Islet precursor cell (in vitro differentiated cells): Measurements from ENCODE around the gene SLC24A4.

Experiments used
- DNase-seq: peaks from one replicate; pipeline ENCODE4 v3.0.0-alpha.2; 2018

Gene SLC24A4, protein sequence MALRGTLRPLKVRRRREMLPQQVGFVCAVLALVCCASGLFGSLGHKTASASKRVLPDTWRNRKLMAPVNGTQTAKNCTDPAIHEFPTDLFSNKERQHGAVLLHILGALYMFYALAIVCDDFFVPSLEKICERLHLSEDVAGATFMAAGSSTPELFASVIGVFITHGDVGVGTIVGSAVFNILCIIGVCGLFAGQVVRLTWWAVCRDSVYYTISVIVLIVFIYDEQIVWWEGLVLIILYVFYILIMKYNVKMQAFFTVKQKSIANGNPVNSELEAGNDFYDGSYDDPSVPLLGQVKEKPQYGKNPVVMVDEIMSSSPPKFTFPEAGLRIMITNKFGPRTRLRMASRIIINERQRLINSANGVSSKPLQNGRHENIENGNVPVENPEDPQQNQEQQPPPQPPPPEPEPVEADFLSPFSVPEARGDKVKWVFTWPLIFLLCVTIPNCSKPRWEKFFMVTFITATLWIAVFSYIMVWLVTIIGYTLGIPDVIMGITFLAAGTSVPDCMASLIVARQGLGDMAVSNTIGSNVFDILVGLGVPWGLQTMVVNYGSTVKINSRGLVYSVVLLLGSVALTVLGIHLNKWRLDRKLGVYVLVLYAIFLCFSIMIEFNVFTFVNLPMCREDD

DNA sequence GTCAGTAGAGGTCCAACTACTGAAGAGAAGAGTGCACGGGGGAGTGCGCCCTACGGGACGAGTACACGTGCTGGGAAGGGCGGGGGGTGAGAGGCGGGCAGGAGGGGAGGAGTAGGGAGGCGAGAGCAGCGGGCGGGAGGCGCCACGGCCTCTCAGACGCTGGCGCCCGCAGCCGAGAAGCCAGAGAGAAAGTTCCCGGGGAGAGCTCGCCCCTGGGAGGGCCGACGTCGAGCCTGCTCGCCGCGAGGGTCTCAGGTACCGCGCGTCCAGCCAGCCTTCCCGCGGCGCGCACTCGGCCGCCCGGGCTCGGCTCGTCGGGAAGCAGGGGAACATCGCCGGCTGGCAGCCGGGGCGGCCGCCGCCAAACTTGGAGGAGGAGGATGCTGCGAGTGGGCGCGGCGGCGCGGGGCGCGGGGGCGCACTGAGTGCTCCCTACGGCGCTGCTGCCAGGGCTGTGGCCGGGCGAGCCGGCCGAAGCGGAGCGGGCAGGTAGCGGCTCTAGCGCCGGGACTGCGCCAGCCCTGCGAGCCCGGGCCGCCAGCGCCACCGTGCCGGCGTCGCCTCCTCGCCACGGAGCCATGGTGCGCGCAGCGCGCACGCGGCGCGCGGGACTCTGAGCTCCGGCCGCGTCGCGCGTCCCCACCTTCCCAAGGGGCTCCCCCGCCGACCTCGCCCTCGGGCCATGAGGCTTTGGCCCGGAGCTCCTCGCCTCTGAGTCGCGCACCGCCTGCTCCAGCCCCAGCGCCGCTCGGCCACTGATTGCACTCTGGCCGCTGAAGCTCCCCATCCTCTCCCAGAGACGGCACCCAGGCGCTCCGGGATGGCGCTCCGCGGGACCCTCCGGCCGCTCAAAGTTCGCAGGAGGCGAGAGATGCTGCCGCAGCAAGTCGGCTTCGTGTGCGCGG, at the start of gene SLC24A4:
Gene SLC24A4, plus strand, starts transcription at position 155 of the 905 bp plus-strand sequence. Its CDS starts 666 bp downstream, at position 821.
- DNase-seq, result no peak

DNA sequence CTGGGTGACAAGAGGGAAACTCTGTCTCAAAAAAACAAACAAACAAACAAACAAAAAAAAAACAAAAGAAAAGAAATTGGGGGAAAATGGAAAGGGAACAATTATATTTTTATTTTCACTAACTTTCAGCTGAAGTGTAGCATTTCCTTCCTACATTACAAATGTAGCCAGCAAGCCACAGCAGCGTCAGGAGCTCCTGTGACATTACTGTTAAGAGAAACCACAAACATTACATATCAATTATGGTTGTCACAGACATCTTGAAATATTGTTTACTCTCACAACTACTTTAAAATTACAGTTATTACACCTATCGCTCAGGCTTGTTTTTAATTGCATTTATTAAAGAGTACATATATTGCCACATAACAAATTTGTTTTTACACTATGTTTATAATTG, 49.8 kb upstream of the SLC24A4 start:
- no peak for DNase-seq

DNA sequence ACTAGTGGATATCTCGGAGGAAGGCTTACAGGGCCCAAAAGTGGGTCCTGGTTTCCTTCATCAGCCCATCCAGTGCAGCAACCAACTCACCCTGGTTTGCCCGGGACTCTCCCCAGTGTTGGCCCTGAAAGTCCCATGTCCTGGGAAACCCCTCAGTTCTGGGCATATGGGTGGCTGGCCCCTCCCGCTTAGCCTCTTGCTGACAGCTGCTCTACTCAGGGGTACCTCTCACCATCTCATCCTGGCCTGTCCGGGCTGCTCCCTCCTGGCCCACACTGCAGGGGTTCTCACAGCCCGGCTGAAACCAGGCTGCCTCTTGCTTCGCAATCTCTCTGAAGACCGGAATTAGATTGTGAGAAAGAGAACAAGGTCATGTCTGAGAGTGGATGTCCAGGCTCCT, 48.9 kb upstream of the SLC24A4 start:
- no peak for DNase-seq

DNA sequence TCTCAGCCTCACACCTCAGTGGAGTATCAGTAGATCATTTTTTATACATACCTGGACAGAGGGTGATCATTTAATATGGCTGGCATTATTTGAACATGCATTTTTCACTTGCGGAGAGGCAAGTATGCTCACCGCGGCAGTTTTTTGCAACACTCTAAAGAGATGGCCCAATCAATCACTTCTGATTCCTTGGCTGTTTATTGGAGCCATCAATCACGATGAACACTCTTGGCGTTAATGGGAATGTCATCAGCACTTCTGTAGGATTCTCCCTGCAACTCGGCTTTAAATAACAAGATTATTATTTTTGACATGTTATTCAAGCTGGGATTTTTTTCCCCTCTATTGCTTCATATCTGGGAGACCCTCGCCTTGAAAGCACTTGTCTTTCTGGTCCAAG, 46.9 kb upstream of the SLC24A4 start:
- DNase-seq, result no peak

DNA sequence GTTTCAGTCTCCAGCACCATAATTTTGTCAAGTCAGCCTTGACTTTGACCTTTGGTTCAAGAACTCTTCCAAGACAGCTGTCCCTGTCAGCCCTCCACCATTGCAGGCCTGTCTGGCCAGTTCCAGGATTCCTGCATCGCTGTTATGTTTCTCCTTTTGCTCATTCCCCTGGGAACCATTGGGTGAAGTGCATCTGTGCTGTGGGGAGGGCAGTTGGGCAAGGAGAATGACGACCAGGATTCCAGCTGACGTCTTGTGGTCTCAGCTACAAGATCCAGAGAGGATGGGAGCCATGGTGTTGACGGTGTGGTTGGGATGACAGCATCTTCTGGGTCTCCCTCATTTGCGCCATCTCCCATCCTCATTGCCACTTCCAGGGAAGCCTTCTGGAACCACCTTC, 45.9 kb upstream of the SLC24A4 start:
- DNase-seq, result no peak

DNA sequence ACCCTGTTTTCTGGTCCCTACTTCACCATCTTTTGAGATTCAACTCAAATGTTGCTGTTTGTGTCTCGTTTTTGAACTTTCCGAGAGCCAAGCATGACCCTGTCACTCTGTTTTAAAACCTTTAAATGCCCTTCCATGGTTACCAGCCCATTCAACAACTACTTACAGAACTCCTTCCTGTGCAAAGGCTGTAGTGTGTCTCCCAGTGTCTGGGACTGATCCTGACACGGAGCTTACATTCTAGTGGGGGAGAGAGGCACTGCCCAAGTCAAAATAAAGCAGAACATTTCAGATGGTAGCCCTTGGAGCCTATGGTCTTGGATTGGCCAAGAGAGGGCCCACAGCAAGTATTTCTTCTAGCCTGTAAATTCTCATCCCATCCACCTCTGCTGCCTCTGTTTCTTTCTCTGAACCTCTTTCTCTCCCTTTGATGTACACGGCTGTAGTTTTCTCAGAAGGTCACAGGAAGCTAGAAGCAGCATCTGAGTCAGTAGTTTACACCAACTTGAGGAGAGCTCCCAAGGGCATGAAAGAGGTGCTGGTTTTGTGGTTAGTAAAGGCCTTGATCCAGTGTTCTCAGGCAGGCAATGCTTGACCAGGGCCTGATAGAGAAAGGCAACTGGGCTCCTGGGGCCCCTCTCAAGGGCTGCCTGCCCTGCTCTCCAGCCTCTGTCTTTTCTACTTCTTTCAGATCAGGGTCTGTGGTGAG, 42.3 kb upstream of the SLC24A4 start:
- no peak for DNase-seq

DNA sequence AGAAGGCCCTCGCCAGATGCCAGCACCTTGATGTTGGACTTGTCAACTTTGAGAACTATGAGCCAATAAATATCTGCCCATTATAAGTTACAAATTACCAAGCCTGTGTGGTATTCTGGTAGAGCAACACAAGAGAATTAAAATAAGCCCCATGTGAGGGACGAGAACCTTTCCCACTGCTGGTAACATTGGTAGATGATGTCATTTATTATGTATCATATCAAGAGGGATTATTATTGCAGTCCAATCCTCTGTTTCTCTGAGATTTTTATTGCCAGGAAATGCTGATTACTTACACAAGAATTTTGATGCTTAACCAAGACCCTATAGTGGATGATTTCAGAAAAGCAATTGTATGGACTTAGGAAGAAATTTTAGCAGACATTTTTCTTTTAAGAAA, 40.3 kb upstream of the SLC24A4 start:
- DNase-seq, result no peak

DNA sequence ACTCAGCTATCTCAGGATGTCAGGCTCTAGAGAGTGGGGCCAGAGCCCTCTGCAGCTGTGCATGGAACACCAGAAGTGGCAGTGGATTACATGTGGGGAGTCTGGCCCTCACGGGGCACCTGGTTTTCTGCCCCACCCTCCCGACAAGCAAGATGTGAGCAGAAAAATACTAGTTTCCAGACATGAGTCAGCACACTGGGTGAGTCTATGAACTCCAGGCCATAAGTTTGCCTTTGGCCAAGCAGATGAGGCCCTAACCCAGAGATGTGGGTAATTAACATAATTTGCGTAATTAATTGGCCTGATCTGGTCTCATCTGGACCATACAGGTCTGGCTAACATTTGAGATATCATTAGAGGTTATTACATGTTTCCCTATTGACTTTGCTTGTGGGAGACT, 37.7 kb upstream of the SLC24A4 start:
- DNase-seq, result no peak

DNA sequence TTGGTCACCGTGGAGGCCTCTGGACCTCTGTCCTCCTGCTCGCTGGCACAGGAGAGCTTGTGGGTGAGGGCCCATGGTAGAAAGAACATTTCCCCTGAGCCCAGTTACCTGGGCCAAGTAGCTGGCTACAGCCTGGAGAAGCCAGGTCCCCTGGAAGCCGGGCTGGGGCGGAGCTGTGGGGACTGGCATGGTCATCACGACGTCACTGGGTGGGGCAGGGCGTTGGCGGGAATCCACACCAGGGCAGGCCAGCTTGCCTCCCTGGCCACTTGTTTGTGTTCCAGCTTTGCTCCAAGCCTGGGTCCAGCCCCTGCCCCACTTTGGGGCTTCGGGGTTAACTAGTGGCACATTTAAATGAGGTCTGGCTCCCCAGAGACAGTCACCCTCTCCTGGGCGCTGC, 35.0 kb upstream of the SLC24A4 start:
- no peak for DNase-seq

DNA sequence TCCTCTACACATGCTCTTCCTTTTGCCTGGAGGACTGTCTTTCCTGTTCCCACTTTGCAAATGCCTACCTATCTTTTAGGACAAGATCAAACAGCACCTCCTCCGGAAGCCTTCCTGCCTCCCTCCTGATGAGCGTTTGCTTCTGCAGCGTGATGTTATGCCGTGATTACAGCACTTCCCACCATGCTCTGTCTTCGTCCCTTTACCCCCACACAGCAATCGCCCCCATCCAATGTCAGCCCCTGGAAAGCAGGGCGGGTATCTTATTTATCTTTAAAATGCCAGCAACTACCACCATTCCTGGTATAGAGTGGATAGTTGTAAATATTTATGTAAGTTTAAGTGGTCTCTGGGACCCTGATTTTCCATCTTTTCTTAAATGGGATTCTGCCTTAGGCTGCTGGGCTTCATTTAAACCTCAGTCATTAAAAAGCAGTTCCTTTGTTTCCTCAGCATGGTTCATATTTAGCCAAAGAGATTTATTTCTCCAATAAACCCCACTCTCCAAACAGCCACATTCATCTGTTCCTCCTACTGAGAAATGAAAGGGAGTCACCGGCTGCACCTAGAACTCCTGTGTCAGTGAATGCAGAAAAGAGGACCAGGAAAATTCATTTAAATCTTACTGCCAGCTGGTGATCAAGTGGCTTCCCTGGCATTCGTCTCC, 33.8 kb upstream of the SLC24A4 start:
- DNase-seq, result no peak

DNA sequence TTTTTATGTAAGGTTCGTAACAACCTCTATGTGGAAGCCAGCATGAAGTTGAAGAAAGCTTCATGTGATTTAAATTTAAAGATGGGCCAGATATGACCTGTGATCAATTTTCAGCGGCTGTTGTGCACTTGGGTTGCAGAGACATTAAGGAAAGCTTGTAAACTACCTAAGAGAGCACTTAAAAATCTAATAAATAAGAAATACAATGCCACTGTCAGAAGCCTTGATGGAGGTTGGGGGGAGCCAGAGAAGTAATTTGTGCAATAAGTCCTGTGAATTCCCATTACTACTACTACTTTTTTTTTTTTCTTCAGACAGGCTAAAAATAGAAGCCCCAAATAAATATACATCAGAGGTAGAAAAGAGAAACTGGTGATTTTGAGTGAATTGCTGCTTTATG, 30.3 kb upstream of the SLC24A4 start:
- DNase-seq, result no peak

DNA sequence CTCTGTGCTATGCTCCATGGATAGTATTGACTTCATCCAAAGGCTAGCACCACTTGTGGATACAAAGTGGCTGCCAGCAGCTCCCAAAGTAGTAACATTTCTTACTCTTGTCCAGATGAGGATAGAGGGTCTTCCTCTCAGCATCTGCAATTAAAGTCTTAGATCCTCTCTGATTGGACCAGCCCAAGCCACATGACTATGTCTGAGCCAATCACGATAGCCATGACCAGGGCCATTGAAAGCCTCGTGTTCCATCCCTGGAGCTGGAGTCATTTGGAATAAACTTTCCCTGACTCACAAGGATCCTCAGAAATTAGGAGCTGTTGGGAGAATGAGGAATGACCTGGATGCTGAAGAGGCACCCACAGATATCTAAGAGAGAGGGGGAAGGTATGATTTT, 28.5 kb upstream of the SLC24A4 start:
- no peak for DNase-seq

DNA sequence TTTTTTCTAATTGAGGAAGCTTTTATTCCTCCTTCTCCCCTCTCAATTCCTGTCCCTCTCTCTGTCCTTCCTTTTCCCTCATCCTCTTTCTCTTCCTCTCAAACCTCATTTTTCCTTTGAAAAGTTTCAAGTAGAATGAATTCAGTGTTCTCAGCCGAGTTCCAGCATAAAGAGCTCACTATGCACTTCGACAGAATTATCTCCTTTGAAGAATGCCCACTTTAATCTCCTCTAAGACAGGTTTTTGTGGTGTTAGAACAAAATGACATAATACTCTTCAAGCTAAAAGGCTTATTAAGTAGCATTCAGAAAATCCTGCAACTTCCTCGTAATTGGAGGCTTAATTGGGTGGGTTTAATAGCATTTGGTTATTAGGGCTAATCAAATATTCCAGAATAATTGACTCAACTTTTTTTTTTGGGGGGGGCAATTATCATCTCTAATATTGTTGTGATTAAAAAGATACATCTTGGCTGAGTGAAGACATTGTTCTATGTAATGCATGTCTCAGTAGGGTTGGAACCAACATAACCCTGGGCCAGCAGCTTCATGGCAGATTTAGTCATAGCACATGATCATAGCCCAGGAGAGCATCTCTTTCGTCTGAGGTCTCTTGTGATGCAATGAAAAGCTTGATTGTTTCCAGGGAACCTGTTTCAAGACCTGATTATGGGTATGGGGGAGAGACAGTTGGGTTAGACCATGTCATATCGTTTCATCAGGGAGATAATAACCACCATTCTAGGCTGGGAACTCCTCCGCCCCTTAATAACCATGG, 25.0 kb upstream of the SLC24A4 start:
- no peak for DNase-seq

DNA sequence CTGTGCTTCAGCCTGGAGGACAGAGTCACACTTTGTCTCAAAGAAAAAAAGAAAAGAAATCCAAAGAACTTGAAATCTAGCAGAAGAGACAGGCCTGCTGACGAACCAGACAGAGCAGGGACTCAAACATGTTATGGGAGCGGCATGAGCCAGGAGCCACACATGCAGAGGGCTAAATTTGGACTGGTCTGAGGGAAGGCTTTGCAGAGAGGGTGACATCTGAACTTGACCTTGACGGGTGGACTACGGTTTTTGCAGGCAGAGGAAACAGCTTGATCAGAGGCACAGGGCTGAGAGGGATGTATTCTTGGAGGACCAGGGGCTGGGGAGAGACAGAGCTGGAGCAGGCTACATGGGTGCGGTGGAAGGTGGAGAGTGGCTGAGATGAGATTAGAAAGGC, 20.5 kb upstream of the SLC24A4 start:
- DNase-seq, result no peak

DNA sequence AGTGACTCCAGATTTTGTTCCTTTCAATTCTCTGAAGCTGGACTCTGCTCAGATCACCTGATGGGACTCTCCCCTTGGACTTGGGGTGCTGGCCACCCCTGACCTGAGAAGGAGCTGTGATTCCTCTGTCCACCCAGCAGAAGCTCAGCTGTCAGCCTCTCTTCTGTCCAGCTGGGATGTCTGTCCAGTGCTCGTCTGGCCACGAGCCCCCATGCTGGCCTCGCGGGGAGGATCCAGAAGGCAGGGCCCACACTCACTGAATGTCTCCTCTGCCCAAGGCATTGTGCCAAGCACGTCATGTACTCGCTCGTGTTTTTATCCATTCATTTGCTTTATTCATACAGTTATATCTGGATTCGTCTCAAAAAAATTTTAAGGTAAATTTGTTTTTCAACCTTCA, 14.2 kb upstream of the SLC24A4 start:
- no peak for DNase-seq

DNA sequence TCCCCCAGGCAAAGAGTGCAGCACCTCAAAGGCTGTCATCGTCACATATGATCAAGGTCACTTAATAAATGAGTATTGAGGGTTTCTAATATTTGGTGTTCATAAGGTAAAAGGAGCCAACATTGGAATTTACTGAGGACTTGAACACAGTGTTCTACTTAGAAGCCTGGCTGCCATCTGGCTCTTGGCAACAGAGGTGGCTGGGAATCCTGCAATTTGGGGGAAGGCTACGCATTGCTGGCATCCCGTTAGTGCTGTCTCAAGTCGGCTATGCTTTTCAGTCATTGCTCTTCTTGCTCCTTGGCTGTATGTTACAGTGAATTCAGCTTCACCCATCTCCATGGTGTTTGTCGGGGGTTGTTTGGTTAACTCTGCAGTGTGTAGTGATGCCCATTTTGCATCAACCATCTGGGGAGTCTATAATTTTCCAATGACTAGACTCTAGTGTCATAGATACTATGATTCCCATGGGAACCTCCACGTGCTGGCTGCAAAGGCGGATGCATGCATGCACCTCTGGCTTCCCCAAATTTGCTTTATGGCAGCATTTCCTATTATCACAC, 12.9 kb upstream of the SLC24A4 start:
- no peak for DNase-seq

DNA sequence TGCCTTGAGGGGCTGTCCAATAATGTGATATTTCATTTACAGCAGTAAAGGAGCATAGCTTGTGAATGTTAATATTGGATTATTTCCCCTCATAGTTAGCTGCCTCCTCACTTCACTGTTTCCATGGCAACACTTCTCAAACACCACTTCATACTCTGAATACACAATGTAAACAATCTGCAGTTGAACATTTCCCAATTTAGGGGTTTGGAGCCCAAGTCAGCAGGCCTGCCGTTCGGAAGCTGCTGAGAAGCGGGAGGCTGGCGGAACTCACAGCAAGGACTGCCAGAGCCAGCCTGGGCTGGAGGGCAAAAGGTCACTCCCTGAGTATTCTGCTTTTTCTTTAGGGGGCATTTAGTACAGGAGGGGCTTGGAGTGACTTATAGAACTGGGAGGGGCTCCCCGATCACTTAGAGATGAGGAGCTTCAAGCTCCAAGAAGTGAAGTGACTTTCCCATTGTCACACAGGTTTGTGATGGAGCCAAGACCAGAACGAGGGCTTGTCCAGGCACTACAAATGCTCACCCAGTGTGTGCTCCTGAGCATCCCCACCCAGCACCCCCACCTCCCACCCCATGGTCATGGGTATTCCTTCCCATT, 12.1 kb upstream of the SLC24A4 start:
- no peak for DNase-seq

DNA sequence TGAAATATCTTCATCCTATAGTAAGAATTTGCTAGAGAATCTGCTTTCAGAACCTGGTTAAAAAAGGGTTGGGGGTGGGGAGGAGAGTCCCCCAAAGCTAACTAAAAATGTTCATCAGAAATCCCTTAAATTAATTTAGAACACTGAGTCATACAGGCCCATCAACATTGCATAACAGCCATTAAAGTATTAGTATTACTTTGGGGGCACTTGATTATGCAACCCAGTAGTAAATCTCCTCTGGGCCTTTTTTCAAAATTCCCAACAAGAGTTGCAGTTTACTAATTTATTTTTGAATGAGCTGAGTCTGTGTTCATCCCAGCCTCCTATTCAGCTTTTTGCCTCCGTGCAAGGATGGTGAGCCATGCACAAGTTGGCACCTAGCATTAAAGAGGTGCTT, 8.8 kb upstream of the SLC24A4 start:
- DNase-seq, result no peak

DNA sequence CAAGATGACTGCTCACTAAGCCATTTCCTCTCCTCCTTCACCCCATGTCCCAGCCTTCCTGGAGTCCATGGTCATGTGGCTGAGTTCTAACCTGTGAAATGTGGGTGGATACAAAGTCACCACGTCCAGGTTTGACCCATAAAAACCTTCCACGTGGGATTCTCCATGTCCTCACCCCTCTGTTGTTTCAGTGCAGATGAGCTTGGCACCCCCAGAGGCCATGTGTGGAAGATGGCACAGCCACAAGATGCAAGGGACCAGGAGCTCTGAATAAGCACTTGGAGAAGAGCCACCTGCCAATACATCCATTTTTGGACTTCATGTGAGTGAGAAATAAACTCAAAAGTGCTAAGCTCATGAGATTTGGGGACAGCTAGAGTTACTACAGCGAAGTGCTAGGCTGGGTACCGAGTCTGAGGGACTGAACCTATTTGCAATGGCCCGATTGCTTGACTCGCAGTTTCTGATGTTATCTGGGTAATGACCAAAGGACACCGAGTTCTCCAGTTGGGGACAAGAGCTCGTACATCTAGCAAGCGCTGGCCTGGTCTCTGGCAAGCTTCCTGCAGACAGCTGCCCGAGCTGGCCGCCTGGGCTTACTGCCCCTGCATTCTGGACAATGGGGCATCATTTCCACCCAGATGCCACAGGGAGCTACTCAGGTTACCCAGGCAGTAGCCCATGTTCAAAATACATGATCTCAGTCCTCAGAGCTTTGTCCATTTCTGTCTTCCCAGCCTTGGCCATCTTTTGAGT, 7.7 kb upstream of the SLC24A4 start:
- DNase-seq, result no peak

DNA sequence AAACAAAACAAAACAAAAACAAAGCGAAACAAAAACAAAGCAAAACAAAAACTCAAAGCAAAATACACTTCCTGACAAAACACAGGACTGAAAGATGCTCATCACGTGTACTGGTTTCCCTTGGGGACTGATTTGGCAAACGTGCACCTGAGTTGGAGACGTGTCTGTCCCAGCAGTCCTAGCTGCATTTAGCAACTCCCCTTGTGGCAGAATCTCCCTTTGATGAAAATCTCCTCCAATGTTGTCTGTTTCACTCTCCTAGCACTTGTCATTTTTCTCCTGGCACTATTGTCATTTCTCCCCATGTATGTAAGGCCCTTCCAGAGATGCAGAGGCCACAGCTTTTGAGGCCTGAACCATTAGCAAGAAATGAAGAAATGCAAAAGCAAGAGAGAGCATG, 6.8 kb upstream of the SLC24A4 start:
- DNase-seq, result no peak
